SK-N-SH (cell line): Measurements from ENCODE around the gene FGGY.

ENCODE experiments used
- EP300 ChIP-seq, 2 experiments: IDR thresholded peaks; 2 replicates each; pipeline versions ENCODE4 v1.4.0 to v1.6.1; 2012; ENCODE audit warnings: borderline replicate concordance in 1 of 2, low read depth in 1 of 2, low read length in 1 of 2
- EZH2phosphoT487 ChIP-seq: fragments of 200-600 bp; sonication (generic); IDR thresholded peaks from 2 replicates; pipeline ENCODE4 v1.6.1; 2017; ENCODE audit warnings: low read depth, mixed run types, mild to moderate bottlenecking, antibody characterized with exemption, moderate library complexity, borderline replicate concordance
- FOXM1 ChIP-seq: IDR thresholded peaks from 2 replicates; pipeline ENCODE4 v1.4.0; 2012; ENCODE audit warnings: low read depth, mild to moderate bottlenecking
- GABPA ChIP-seq: IDR thresholded peaks from 2 replicates; pipeline ENCODE4 v1.4.0; 2012; ENCODE audit warnings: low read depth, mild to moderate bottlenecking
- POLR2AphosphoS5 ChIP-seq: IDR thresholded peaks from 2 replicates; pipeline ENCODE4 v1.6.1; 2012; ENCODE audit warnings: low read depth, low read length
- REST ChIP-seq: IDR thresholded peaks from 2 replicates; pipeline ENCODE4 v1.6.1; 2012; ENCODE audit warnings: mild to moderate bottlenecking, low read depth, low read length, moderate library complexity
- RFX5 ChIP-seq: IDR thresholded peaks from 2 replicates; pipeline ENCODE4 v1.6.1; 2012; ENCODE audit warnings: mild to moderate bottlenecking, improper control_type of control experiment, low read length
- SIN3A ChIP-seq: IDR thresholded peaks from 2 replicates; pipeline ENCODE4 v1.6.1; 2012; ENCODE audit warnings: low read depth, mild to moderate bottlenecking, low read length, moderate library complexity, borderline replicate concordance
- TAF1 ChIP-seq: IDR thresholded peaks from 2 replicates; pipeline ENCODE4 v1.6.1; 2012; ENCODE audit warnings: low read depth, mild to moderate bottlenecking, low read length, moderate library complexity, borderline replicate concordance
- TEAD4 ChIP-seq: IDR thresholded peaks from 2 replicates; pipeline ENCODE4 v1.4.0; 2012; ENCODE audit warnings: mild to moderate bottlenecking, borderline replicate concordance; ENCODE audit not compliant: insufficient read depth
- TF ChIP-seq, protein P1 (sequence below): fragments of 200-600 bp; sonication (generic); IDR thresholded peaks from 2 replicates; pipeline ENCODE4 v1.6.1; 2017; ENCODE audit warnings: antibody characterized with exemption, mild to moderate bottlenecking, moderate library complexity
- TF ChIP-seq, protein P2 (sequence below): fragments of 150-350 bp; IDR thresholded peaks from 2 replicates; pipeline ENCODE4 v1.6.1; 2017; ENCODE audit warnings: antibody characterized with exemption, low read length, low read depth, borderline replicate concordance

- TF ChIP-seq TAF1 (no peak), EP300 (IDR thresholded peaks at IDR 0.05; ENCODE audit: borderline replicate concordance in 1 of 2, low read depth in 1 of 2, low read length in 1 of 2) (no peak), FOXM1 (no peak), SIN3A (no peak), TEAD4 (no peak), GABPA (no peak), EZH2phosphoT487 (no peak), RFX5 (no peak), REST (no peak), POLR2AphosphoS5 (no peak)
- TF ChIP-seq, protein P1, sequence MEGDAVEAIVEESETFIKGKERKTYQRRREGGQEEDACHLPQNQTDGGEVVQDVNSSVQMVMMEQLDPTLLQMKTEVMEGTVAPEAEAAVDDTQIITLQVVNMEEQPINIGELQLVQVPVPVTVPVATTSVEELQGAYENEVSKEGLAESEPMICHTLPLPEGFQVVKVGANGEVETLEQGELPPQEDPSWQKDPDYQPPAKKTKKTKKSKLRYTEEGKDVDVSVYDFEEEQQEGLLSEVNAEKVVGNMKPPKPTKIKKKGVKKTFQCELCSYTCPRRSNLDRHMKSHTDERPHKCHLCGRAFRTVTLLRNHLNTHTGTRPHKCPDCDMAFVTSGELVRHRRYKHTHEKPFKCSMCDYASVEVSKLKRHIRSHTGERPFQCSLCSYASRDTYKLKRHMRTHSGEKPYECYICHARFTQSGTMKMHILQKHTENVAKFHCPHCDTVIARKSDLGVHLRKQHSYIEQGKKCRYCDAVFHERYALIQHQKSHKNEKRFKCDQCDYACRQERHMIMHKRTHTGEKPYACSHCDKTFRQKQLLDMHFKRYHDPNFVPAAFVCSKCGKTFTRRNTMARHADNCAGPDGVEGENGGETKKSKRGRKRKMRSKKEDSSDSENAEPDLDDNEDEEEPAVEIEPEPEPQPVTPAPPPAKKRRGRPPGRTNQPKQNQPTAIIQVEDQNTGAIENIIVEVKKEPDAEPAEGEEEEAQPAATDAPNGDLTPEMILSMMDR: no peak
- TF ChIP-seq, protein P2, sequence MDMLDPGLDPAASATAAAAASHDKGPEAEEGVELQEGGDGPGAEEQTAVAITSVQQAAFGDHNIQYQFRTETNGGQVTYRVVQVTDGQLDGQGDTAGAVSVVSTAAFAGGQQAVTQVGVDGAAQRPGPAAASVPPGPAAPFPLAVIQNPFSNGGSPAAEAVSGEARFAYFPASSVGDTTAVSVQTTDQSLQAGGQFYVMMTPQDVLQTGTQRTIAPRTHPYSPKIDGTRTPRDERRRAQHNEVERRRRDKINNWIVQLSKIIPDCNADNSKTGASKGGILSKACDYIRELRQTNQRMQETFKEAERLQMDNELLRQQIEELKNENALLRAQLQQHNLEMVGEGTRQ: no peak
These were observed 213.4 kb downstream of the FGGY start for GRCh38 chr1:59510249-59510648.
